GM12872 (cell line): ENCODE results near the gene BICD1.

Experiments
- CTCF ChIP-seq: IDR thresholded peaks from 3 replicates; pipeline ENCODE4 v1.5.1; 2011; ENCODE audit warnings: low read depth, mild to moderate bottlenecking, low read length, moderate library complexity; ENCODE audit not compliant: insufficient read depth

The BICD1 gene

GRCh38 chr12:32284561-32284960 lies 177.9 kb downstream of the BICD1 start:
- no peak for TF ChIP-seq CTCF

- no peak for TF ChIP-seq CTCF
Measured at GRCh38 chr12:32285021-32285420, 178.4 kb downstream of the BICD1 start.

GRCh38 chr12:32285489-32285888 lies 178.8 kb downstream of the BICD1 start:
- no peak for TF ChIP-seq CTCF

GRCh38 chr12:32290411-32290810 lies 183.8 kb downstream of the BICD1 start:
- TF ChIP-seq CTCF: no peak

GRCh38 chr12:32292151-32292550 lies 185.5 kb downstream of the BICD1 start:
- no peak for TF ChIP-seq CTCF

GRCh38 chr12:32293808-32294419 lies 187.3 kb downstream of the BICD1 start:
- 0 out of 3 replicates have a peak, but pooled peaks have one; percentile 2 for TF ChIP-seq CTCF

GRCh38 chr12:32296567-32296966 lies 189.9 kb downstream of the BICD1 start:
- no peak for TF ChIP-seq CTCF
